Cardiac muscle cell (in vitro differentiated cells and primary cell): ENCODE results near the gene P4HB. TPM values are rescaled to one million over a fixed set of nuclear protein-coding genes. Genes with fewer than 3 reads are reported as not detected.

Experiments
- DNase-seq, 2 donors: peaks; one replicate each; pipeline versions ENCODE4 v3.0.0 to v3.0.0-alpha.2; 2010 to 2017; ENCODE audit warnings: low read depth in 1 of 2, low spot score in 1 of 2
- H3K27ac ChIP-seq: fragments of 200-600 bp; sonication (generic); 2 replicates; pipeline ENCODE4 v1.5.1; 2016
- H3K27me3 ChIP-seq: fragments of 200-600 bp; sonication (generic); 2 replicates; pipeline ENCODE4 v1.6.0; 2016; ENCODE audit warnings: control low read depth
- H3K36me3 ChIP-seq: fragments of 200-600 bp; sonication (generic); 2 replicates; pipeline ENCODE4 v1.5.1; 2016; ENCODE audit warnings: control low read depth
- H3K4me1 ChIP-seq: fragments of 200-600 bp; sonication (generic); 2 replicates; pipeline ENCODE4 v1.8.1; 2017; ENCODE audit warnings: low read depth, mild to moderate bottlenecking, mixed run types
- H3K4me3 ChIP-seq: fragments of 200-600 bp; sonication (generic); 2 replicates; pipeline ENCODE4 v1.5.1; 2016; ENCODE audit warnings: mild to moderate bottlenecking
- H3K9me3 ChIP-seq: fragments of 200-600 bp; sonication (generic); 2 replicates; pipeline ENCODE4 v1.5.1; 2017; ENCODE audit warnings: low read depth, mild to moderate bottlenecking, control low read depth
- CTCF ChIP-seq: IDR thresholded peaks from 2 replicates; pipeline ENCODE4 v1.5.1; 2012; ENCODE audit warnings: low read depth, mild to moderate bottlenecking, low read length
- polyA plus RNA-seq: library from polyadenylated mRNA; unstranded; fragments of >200 nt; fragmentation: Nextera tagmentation; extraction: Ambion mirVana; gene quantifications from 2 replicates; pipeline ENCODE4 v1.2.1, GENCODE V29; 2016
- total RNA-seq: library from RNA; depleted of rRNA; stranded (reverse); fragments of >200 nt; gene quantifications from 2 replicates; pipeline ENCODE4 v1.2.3, GENCODE V29; 2016

Gene P4HB
- total and polyA plus RNA-seq, 2 experiments from 2014 or later: 597 to 972 TPM

- Histone ChIP-seq H3K4me1 (peaks cover 8% of the 10 kb centered on the region), H3K36me3 (peaks cover 12% of the 10 kb centered on the region), H3K27ac (no peak overlapping the region), H3K4me3 (no peak overlapping the region), H3K27me3 (peaks cover 17% of the 10 kb centered on the region), H3K9me3 (no peaks in the 10 kb centered on the region)
- no peak for TF ChIP-seq CTCF
- DNase-seq: no peak
Measured at GRCh38 chr17:81905993-81906392, 45.7 kb upstream of the P4HB start.

GRCh38 chr17:81905424-81905875 is 45.1 kb upstream of the P4HB start:
- no peak overlapping the region for H3K4me3 ChIP-seq
- peaks cover 8% of the 10 kb centered on the region for H3K4me1 ChIP-seq
- H3K9me3 ChIP-seq: no peaks in the 10 kb centered on the region
- H3K27me3 ChIP-seq: peaks cover 18% of the 10 kb centered on the region
- H3K27ac ChIP-seq: no peak overlapping the region
- H3K36me3 ChIP-seq: peaks cover 12% of the 10 kb centered on the region
- no peak for DNase-seq
- TF ChIP-seq CTCF: no peak

- no peak overlapping the region for H3K4me3 ChIP-seq
- DNase-seq: no peak
- no peaks in the 10 kb centered on the region for H3K9me3 ChIP-seq
- no peak overlapping the region for H3K27ac ChIP-seq
- TF ChIP-seq CTCF: no peak
- H3K4me1 ChIP-seq: peaks cover 3% of the 10 kb centered on the region
- peaks cover 18% of the 10 kb centered on the region for H3K27me3 ChIP-seq
- H3K36me3 ChIP-seq: peaks cover 12% of the 10 kb centered on the region
Measured at GRCh38 chr17:81904600-81905423, 44.5 kb upstream of the P4HB start.

- H3K4me3 ChIP-seq: no peak overlapping the region
- no peak for TF ChIP-seq CTCF
- H3K9me3 ChIP-seq: no peaks in the 10 kb centered on the region
- no peak overlapping the region for H3K27ac ChIP-seq
- peaks cover 12% of the 10 kb centered on the region for H3K36me3 ChIP-seq
- no peak for DNase-seq
- H3K27me3 ChIP-seq: peaks cover 18% of the 10 kb centered on the region
- no peaks in the 10 kb centered on the region for H3K4me1 ChIP-seq
Measured at GRCh38 chr17:81903896-81904599, 43.7 kb upstream of the P4HB start.

GRCh38 chr17:81903415-81903831 is 43.1 kb upstream of the P4HB start:
- Histone ChIP-seq H3K4me1 (no peaks in the 10 kb centered on the region), H3K36me3 (peaks cover 15% of the 10 kb centered on the region), H3K27me3 (peaks cover 18% of the 10 kb centered on the region), H3K9me3 (no peaks in the 10 kb centered on the region), H3K4me3 (no peak overlapping the region), H3K27ac (no peak overlapping the region)
- no peak for DNase-seq
- TF ChIP-seq CTCF: no peak
